DOHH2 (cell line): Measurements from ENCODE around the gene IGFLR1.

Experiments
- H3F3A ChIP-seq: fragments of 200-600 bp; sonication (generic), shearing (Covaris generic); 2 replicates; pipeline ENCODE4 v1.6.0; 2016; ENCODE audit warnings: antibody characterized with exemption, mild to moderate bottlenecking; ENCODE audit not compliant: control insufficient read depth, insufficient read depth
- H3K27ac ChIP-seq: fragments of 200-600 bp; sonication (generic); 2 replicates; pipeline ENCODE4 v1.5.1; 2014; ENCODE audit warnings: low read depth, mild to moderate bottlenecking, low read length, moderate library complexity
- H3K27me3 ChIP-seq: fragments of 200-600 bp; sonication (generic); 2 replicates; pipeline ENCODE4 v1.6.1; 2014; ENCODE audit warnings: mild to moderate bottlenecking, low read length, mixed read lengths; ENCODE audit not compliant: control insufficient read depth
- H3K36me3 ChIP-seq: fragments of 200-600 bp; sonication (generic); 2 replicates; pipeline ENCODE4 v1.6.1; 2014; ENCODE audit warnings: mild to moderate bottlenecking, low read length, moderate library complexity, mixed read lengths; ENCODE audit not compliant: control insufficient read depth
- H3K4me1 ChIP-seq: fragments of 200-600 bp; sonication (generic); 2 replicates; pipeline ENCODE4 v1.6.1; 2014; ENCODE audit warnings: mild to moderate bottlenecking, low read length, mixed read lengths; ENCODE audit not compliant: control insufficient read depth
- H3K4me2 ChIP-seq: fragments of 200-600 bp; sonication (generic); 2 replicates; pipeline ENCODE4 v1.6.0; 2014; ENCODE audit warnings: mild to moderate bottlenecking, low read length, moderate library complexity
- H3K4me3 ChIP-seq: fragments of 200-600 bp; sonication (generic); 2 replicates; pipeline ENCODE4 v1.5.1; 2014; ENCODE audit warnings: mild to moderate bottlenecking, low read length, mixed read lengths
- H3K79me2 ChIP-seq: fragments of 200-600 bp; sonication (generic); 2 replicates; pipeline ENCODE4 v1.6.1; 2014; ENCODE audit warnings: mild to moderate bottlenecking, low read length, mixed read lengths; ENCODE audit not compliant: control insufficient read depth
- H3K9me2 ChIP-seq: fragments of 200-600 bp; sonication (generic); replicated peaks from 2 replicates; pipeline ENCODE4 v1.6.1; 2014; ENCODE audit warnings: mild to moderate bottlenecking, low read length, mixed read lengths; ENCODE audit not compliant: control insufficient read depth
- H3K9me3 ChIP-seq: fragments of 200-600 bp; sonication (generic); 2 replicates; pipeline ENCODE4 v1.6.1; 2014; ENCODE audit warnings: antibody characterized with exemption, low read length, mixed read lengths; ENCODE audit not compliant: control insufficient read depth, insufficient read depth
- H4K20me1 ChIP-seq: fragments of 200-600 bp; sonication (generic); 2 replicates; pipeline ENCODE4 v1.6.0; 2014; ENCODE audit warnings: low read depth, mild to moderate bottlenecking, antibody characterized with exemption, low read length, moderate library complexity; ENCODE audit not compliant: control insufficient read depth, insufficient read depth
- EZH2phosphoT487 ChIP-seq: fragments of 200-600 bp; sonication (generic); IDR thresholded peaks from 2 replicates; pipeline ENCODE4 v1.6.1; 2017; ENCODE audit warnings: borderline replicate concordance, mild to moderate bottlenecking, antibody characterized with exemption, low read length, moderate library complexity, mixed read lengths
- TF ChIP-seq, protein P1 (sequence below): fragments of 200-600 bp; sonication (generic); IDR thresholded peaks from one replicate; pipeline ENCODE4 v1.5.1; 2014; ENCODE audit warnings: antibody characterized with exemption, mild to moderate bottlenecking, low read depth, low read length; ENCODE audit not compliant: poor library complexity, severe bottlenecking

Gene IGFLR1

GRCh38 chr19:35754370-35755130 is 12.3 kb upstream of the IGFLR1 start:
- peaks cover 25% of the 10 kb centered on the region for H3K4me1 ChIP-seq
- no peak for TF ChIP-seq EZH2phosphoT487
- H3K27me3 ChIP-seq, result no peaks in the 10 kb centered on the region
- no peaks in the 10 kb centered on the region for H3K9me2 ChIP-seq
- no peak overlapping the region for H3K27ac ChIP-seq
- no peak overlapping the region for H3K4me3 ChIP-seq
- no peaks in the 10 kb centered on the region for H3F3A ChIP-seq
- 0 out of 2 replicates have a peak, but pooled peaks cover 4% of the 10 kb centered on the region for H4K20me1 ChIP-seq
- H3K4me2 ChIP-seq, result no peak overlapping the region
- H3K36me3 ChIP-seq, result peaks cover 4% of the 10 kb centered on the region
- H3K9me3 ChIP-seq, result no peaks in the 10 kb centered on the region
- peaks cover 15% of the 10 kb centered on the region for H3K79me2 ChIP-seq

DNA sequence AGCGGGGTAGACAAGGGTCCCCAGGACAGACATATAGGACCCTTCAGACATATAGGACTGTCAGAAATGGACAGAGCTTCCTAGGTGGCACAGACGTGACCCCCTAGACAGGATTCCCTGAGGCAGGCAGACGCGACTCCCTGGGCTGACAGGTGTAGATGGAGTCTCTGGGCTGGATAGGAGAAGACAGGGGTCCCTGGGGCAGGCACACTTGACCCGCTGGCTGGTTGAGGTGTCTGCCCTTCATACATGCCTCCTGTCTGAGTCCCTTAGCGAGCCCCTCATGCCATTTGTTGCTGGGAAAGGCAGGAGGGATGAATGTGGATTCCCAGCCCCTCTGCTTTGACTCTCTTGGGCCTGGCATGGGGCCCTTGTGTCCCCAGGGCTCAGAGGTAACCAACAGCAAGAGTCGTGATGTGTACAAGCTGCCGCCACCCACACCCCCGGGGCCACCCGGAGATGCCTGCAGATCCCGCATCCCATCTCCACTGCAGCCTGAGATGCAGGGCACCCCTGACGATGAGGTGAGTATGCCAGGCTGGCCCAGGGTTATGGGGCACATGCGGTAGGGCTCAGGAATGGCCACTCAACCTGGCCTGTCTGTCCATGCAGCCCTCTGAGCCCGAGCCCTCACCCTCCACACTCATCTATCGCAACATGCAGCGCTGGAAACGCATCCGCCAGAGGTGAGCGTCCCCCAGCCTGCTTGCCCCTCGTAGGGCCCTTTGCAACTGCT is 11.6 kb upstream of the IGFLR1 start:
- Histone ChIP-seq H3K36me3 (no peaks in the 10 kb centered on the region), H3K4me2 (no peak overlapping the region), H4K20me1 (no peaks in the 10 kb centered on the region), H3K79me2 (peaks cover 11% of the 10 kb centered on the region), H3K27me3 (no peaks in the 10 kb centered on the region), H3K9me3 (no peaks in the 10 kb centered on the region), H3F3A (no peaks in the 10 kb centered on the region), H3K4me3 (no peak overlapping the region), H3K27ac (no peak overlapping the region), H3K4me1 (peaks cover 22% of the 10 kb centered on the region), H3K9me2 (no peaks in the 10 kb centered on the region)
- TF ChIP-seq, protein P1, sequence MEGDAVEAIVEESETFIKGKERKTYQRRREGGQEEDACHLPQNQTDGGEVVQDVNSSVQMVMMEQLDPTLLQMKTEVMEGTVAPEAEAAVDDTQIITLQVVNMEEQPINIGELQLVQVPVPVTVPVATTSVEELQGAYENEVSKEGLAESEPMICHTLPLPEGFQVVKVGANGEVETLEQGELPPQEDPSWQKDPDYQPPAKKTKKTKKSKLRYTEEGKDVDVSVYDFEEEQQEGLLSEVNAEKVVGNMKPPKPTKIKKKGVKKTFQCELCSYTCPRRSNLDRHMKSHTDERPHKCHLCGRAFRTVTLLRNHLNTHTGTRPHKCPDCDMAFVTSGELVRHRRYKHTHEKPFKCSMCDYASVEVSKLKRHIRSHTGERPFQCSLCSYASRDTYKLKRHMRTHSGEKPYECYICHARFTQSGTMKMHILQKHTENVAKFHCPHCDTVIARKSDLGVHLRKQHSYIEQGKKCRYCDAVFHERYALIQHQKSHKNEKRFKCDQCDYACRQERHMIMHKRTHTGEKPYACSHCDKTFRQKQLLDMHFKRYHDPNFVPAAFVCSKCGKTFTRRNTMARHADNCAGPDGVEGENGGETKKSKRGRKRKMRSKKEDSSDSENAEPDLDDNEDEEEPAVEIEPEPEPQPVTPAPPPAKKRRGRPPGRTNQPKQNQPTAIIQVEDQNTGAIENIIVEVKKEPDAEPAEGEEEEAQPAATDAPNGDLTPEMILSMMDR, result no peak

GRCh38 chr19:35752746-35753350 is 10.6 kb upstream of the IGFLR1 start:
- Histone ChIP-seq H3K27me3 (no peaks in the 10 kb centered on the region), H3K9me2 (no peaks in the 10 kb centered on the region), H3K4me1 (peaks cover 22% of the 10 kb centered on the region), H4K20me1 (no peaks in the 10 kb centered on the region), H3K4me3 (no peak overlapping the region), H3K4me2 (no peak overlapping the region), H3F3A (no peaks in the 10 kb centered on the region), H3K79me2 (peaks cover 4% of the 10 kb centered on the region), H3K9me3 (no peaks in the 10 kb centered on the region), H3K27ac (no peak overlapping the region), H3K36me3 (no peaks in the 10 kb centered on the region)
- TF ChIP-seq, protein P1, result no peak
- TF ChIP-seq EZH2phosphoT487, result no peak
